AG09309 (cell line): Measurements from ENCODE around the gene HLCS.

Source experiments
- DNase-seq: peaks from one replicate; pipeline ENCODE4 v3.0.0-alpha.2; 2010; ENCODE audit warnings: low read depth
- H3K4me3 ChIP-seq: 2 replicates; pipeline ENCODE4 v1.5.1; 2011; ENCODE audit warnings: mild to moderate bottlenecking, low read depth, low read length, moderate library complexity; ENCODE audit not compliant: control insufficient read depth
- CTCF ChIP-seq: IDR thresholded peaks from 2 replicates; pipeline ENCODE4 v1.5.1; 2011; ENCODE audit warnings: mild to moderate bottlenecking, low read depth, low read length, inconsistent platforms; ENCODE audit not compliant: insufficient read depth, control insufficient read depth; ENCODE audit errors: missing control alignments

Gene HLCS

GRCh38 chr21:36710729-36711048 is 255.8 kb downstream of the HLCS start:
- no peak for DNase-seq
- TF ChIP-seq CTCF: no peak
- H3K4me3 ChIP-seq: no peak overlapping the region

- no peak for DNase-seq
- no peak for TF ChIP-seq CTCF
- H3K4me3 ChIP-seq: no peak overlapping the region
Measured at GRCh38 chr21:36709868-36710728, 256.4 kb downstream of the HLCS start.

- no peak for TF ChIP-seq CTCF
- no peak overlapping the region for H3K4me3 ChIP-seq
- DNase-seq: no peak
Measured at GRCh38 chr21:36709030-36709867, 257.2 kb downstream of the HLCS start.

- H3K4me3 ChIP-seq: no peak overlapping the region
- no peak for DNase-seq
- TF ChIP-seq CTCF: no peak
Measured at GRCh38 chr21:36708286-36709029, 258.0 kb downstream of the HLCS start.

- H3K4me3 ChIP-seq: no peak overlapping the region
- DNase-seq: no peak
Measured at GRCh38 chr21:36707763-36708285, 258.6 kb downstream of the HLCS start.

More at GRCh38 chr21:36707763-36708285, 258.6 kb downstream of the HLCS start:
- TF ChIP-seq CTCF: no peak
